K562 (cell line): ENCODE results near the gene PBX4. TPM values are rescaled to one million over a fixed set of nuclear protein-coding genes. Genes with fewer than 3 reads are reported as not detected.

Experiments used
- ATAC-seq: fragments of 200-7000 bp; cut with Tn5 transposase; 3 replicates; pipeline ENCODE4 v1.9.1; 2020; ENCODE audit warnings: moderate library complexity
- BruUV-seq: library from RNA; stranded (reverse); fragments of 400-500 nt; replicated peaks from 2 replicates; lab custom pipeline; 2021; lab: Mats Ljungman, UMichigan
- CTCF ChIA-PET: fragments of 300-600 bp; formaldehyde crosslinking; extraction: SDS; loops from one replicate; lab custom pipeline; 2021; ENCODE audit warnings: low intra/inter-chr PET ratio; lab: Yijun Ruan, JAX
- POLR2A ChIA-PET: fragments of 300-600, 350-650 bp; sonication (Branson Sonifier 250); formaldehyde crosslinking; extraction: SDS; loops from one replicate; lab custom pipeline; 2021; ENCODE audit warnings: antibody characterized with exemption, inconsistent platforms; lab: Yijun Ruan, JAX
- DNase-seq, 4 experiments: peaks; one replicate each; pipeline versions ENCODE4 v3.0.0 to v3.0.0-alpha.2; 2011 to 2018; ENCODE audit warnings: low spot score in 3 of 4, mixed read lengths in 3 of 4; ENCODE audit errors: extremely low read depth in 1 of 4
- FAIRE-seq: peaks from 2 replicates; lab custom pipeline; 2011; peaks lifted over from hg19 to GRCh38; lab: Jason Lieb, UNC
- H2AFZ ChIP-seq: 2 replicates; pipeline ENCODE4 v1.6.0; 2011; ENCODE audit warnings: low read depth, low read length, control low read depth, inconsistent platforms
- H3K27ac ChIP-seq: fragments of 200-600 bp; 3 replicates; pipeline ENCODE4 v1.8.0; 2011; ENCODE audit warnings: low read depth, mild to moderate bottlenecking, control low read depth, inconsistent platforms, low read length, moderate library complexity, mixed read lengths; ENCODE audit errors: extremely low read depth
- H3K27me3 ChIP-seq, 2 experiments: fragments of 300-600 bp in 1 of 2; 2 replicates in 1 of 2; 3 replicates in 1 of 2; pipeline versions ENCODE4 v1.6.0 to v1.8.0; 2011; ENCODE audit warnings: inconsistent platforms in 2 of 2, low read length in 2 of 2, mild to moderate bottlenecking in 1 of 2, mixed read lengths in 1 of 2, moderate library complexity in 1 of 2; ENCODE audit not compliant: control insufficient read depth in 2 of 2, insufficient read depth in 2 of 2
- H3K36me3 ChIP-seq: fragments of 300-600 bp; 3 replicates; pipeline ENCODE4 v1.8.0; 2011; ENCODE audit warnings: mild to moderate bottlenecking, low read length, inconsistent platforms; ENCODE audit not compliant: control insufficient read depth, insufficient read depth
- H3K4me1 ChIP-seq, 2 experiments: fragments of 200-600 bp in 1 of 2; replicated peaks in 1 of 2; 2 replicates in 1 of 2; 3 replicates in 1 of 2; pipeline versions ENCODE4 v1.5.1 to v1.8.0; 2011; ENCODE audit warnings: inconsistent platforms in 2 of 2, low read length in 2 of 2, mild to moderate bottlenecking in 1 of 2, mixed read lengths in 1 of 2, moderate library complexity in 1 of 2; ENCODE audit not compliant: control insufficient read depth in 2 of 2, insufficient read depth in 2 of 2
- H3K4me2 ChIP-seq: 2 replicates; pipeline ENCODE4 v1.6.1; 2011; ENCODE audit warnings: low read length, control low read depth, inconsistent platforms, mixed read lengths; ENCODE audit not compliant: insufficient read depth
- H3K4me3 ChIP-seq: fragments of 200-600 bp; sonication (generic), shearing (Covaris generic); 2 replicates; pipeline ENCODE4 v1.5.1; 2016; ENCODE audit warnings: control low read depth, inconsistent platforms
- H3K79me2 ChIP-seq: fragments of 200-600 bp; 3 replicates; pipeline ENCODE4 v1.8.0; 2011; ENCODE audit warnings: low read length, inconsistent platforms; ENCODE audit not compliant: control insufficient read depth, insufficient read depth
- H3K9ac ChIP-seq, 2 experiments: 2 replicates each; pipeline versions ENCODE4 v1.6.0 to v1.6.1; 2011; ENCODE audit warnings: low read depth in 2 of 2, low read length in 2 of 2, control low read depth in 1 of 2, inconsistent platforms in 1 of 2, mild to moderate bottlenecking in 1 of 2, mixed read lengths in 1 of 2; ENCODE audit not compliant: insufficient read depth in 1 of 2
- H3K9me1 ChIP-seq: one replicate; pipeline ENCODE4 v1.6.0; 2011; ENCODE audit warnings: inconsistent platforms, mild to moderate bottlenecking, low read length, moderate library complexity; ENCODE audit not compliant: control insufficient read depth, insufficient read depth
- H3K9me3 ChIP-seq: replicated peaks from 2 replicates; pipeline ENCODE4 v1.5.1; 2011; ENCODE audit warnings: low read depth, low read length, inconsistent platforms; ENCODE audit not compliant: control insufficient read depth, insufficient read depth
- H4K20me1 ChIP-seq: replicated peaks from 2 replicates; pipeline ENCODE4 v1.6.1; 2011; ENCODE audit warnings: low read length, inconsistent platforms, mixed read lengths; ENCODE audit not compliant: control insufficient read depth, insufficient read depth
- NR2C1 ChIP-seq, 2 experiments: fragments of 450-650 bp; IDR thresholded peaks; 2 replicates each; pipeline ENCODE4 v1.6.1; 2017; ENCODE audit warnings: mild to moderate bottlenecking in 2 of 2, antibody characterized with exemption in 1 of 2, inconsistent platforms in 1 of 2, missing compliant biosample characterization in 1 of 2, missing genetic modification characterization in 1 of 2
- SPI1 ChIP-seq: IDR thresholded peaks from 2 replicates; pipeline ENCODE4 v1.6.1; 2011; ENCODE audit warnings: low read depth, low read length, control low read depth, borderline replicate concordance
- WGBS: fragments of 100-300 bp; shearing (Covaris generic); methylation state at CpG from one replicate; pipeline ENCODE4 v1.1.6; 2016; ENCODE audit warnings: low coverage, mixed read lengths; ENCODE audit not compliant: insufficient coverage; ENCODE audit errors: missing lambda C conversion rate; 5-methylcytosine and 5-hydroxymethylcytosine counted together
- in situ Hi-C: fragments of 300-500 bp; cut with MboI; formaldehyde crosslinking; loops from 4 replicates; pipeline ENCODE4 v1.15.0; 2018; ENCODE audit warnings: inconsistent platforms, mixed read lengths
- intact Hi-C: fragments of 100-400 bp; cut with micrococcal nuclease; formaldehyde crosslinking; loops from 2 replicates; pipeline ENCODE4 v1.14.2; 2022
- polyA plus RNA-seq, 8 experiments: library from polyadenylated mRNA; depleted of rRNA in 4 of 8; stranded (reverse) in 5 of 8; unstranded in 3 of 8; fragments of >200 nt; fragmentation: Nextera tagmentation in 2 of 8; fragmentation: Illumina TruSeq in 1 of 8; extraction: Ambion mirVana in 2 of 8; extraction: Trizol in 1 of 8; gene quantifications; 2 replicates each; pipeline versions ENCODE4 v1.2.1 to v1.2.3, GENCODE V29; 2011 to 2014; ENCODE audit warnings: inconsistent platforms in 1 of 8, missing spikeins in 1 of 8
- total RNA-seq, 7 experiments: library from RNA; depleted of rRNA in 6 of 7; stranded (reverse); fragments of >200 nt in 6 of 7; fragmentation: Illumina TruSeq in 2 of 7; extraction: Trizol in 2 of 7; gene quantifications; 2 replicates each; pipeline versions ENCODE4 v1.2.1 to v1.2.3, GENCODE V29; 2011 to 2021; ENCODE audit warnings: low replicate concordance in 1 of 7
- TF ChIP-seq, protein P1 (sequence below): sonication (generic); IDR thresholded peaks from 2 replicates; pipeline ENCODE4 v1.6.1; 2016

The PBX4 gene
- total and polyA plus RNA-seq, 9 of the 15 experiments (the other 6 are each of a cell fraction or from before 2014, with no cell fraction given): 0.11 to 3.8 (median 1.6) TPM; not detected in 1

- in situ Hi-C loops (loop anchor here (25.0 kb wide), 1 partner anchor 100 kb away; the partner anchor contains the start of genes CILP2 and YJEFN3), intact Hi-C loops (no loop called here)
- Histone ChIP-seq H3K4me1 (peaks cover 0 to 20% of the 10 kb centered on the region in 2 experiments; a peak in 2 of 5 replicates), H3K27ac (no peak overlapping the region), H3K9me3 (no peaks in the 10 kb centered on the region), H3K79me2 (no peaks in the 10 kb centered on the region), H3K36me3 (peaks cover 35% of the 10 kb centered on the region; the same call in 2 of the 3 replicates), H3K9ac (no peak overlapping the region), H3K27me3 (no peaks in the 10 kb centered on the region), H3K9me1 (no peaks in the 10 kb centered on the region), H2AFZ (no peak overlapping the region), H4K20me1 (no peaks in the 10 kb centered on the region), H3K4me2 (no peak overlapping the region), H3K4me3 (no peak overlapping the region)
- TF ChIP-seq, protein P1, sequence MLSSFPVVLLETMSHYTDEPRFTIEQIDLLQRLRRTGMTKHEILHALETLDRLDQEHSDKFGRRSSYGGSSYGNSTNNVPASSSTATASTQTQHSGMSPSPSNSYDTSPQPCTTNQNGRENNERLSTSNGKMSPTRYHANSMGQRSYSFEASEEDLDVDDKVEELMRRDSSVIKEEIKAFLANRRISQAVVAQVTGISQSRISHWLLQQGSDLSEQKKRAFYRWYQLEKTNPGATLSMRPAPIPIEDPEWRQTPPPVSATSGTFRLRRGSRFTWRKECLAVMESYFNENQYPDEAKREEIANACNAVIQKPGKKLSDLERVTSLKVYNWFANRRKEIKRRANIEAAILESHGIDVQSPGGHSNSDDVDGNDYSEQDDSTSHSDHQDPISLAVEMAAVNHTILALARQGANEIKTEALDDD: no peak
- FAIRE-seq: no peak
- no peak for DNase-seq
- ChIA-PET POLR2A (no interaction called here), CTCF (no interaction called here)
- 63% methylated on average over 10 of the region's 27 CpGs for WGBS
- no TSS peak for BruUV-seq
- no peak for ATAC-seq
Measured at GRCh38 chr19:19637186-19637522, 18.7 kb upstream of the PBX4 start.

DNA sequence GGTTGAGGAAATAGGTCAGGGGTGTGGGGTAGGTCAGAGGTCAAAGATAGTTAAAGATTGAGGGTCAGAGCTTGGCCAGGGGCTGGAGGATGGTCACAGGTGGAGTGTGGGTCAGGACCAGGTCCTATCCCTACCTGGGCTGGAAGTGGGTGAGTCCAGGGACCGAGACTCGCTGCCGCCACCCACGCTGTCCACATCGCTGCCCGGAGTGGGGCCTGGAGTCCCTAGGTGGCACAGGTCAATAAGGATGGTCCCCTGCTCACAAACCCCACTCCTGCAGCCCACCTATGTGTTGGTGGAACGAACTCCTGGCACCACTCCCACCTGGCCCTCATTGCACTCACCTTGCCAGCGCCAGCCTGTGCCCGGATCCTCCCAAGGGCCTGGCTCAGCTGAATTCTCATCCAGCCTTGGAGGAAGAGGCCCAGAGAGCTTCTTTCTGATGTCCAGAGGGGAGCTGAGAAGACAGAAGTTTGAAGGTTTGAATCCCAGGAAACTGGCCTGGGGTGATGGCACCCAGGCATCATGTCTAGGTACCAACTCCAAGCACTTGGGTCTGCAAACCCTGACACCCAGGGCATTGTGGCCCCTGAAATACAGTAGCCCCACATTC lies 18.2 kb upstream of the PBX4 start:
- Histone ChIP-seq H3K79me2 (no peaks in the 10 kb centered on the region), H3K27ac (no peak overlapping the region), H4K20me1 (no peaks in the 10 kb centered on the region), H3K4me1 (peaks cover 0 to 20% of the 10 kb centered on the region in 2 experiments; a peak in 2 of 5 replicates), H3K36me3 (peaks cover 35% of the 10 kb centered on the region; the same call in 2 of the 3 replicates), H3K4me2 (no peak overlapping the region), H3K9me1 (no peaks in the 10 kb centered on the region), H2AFZ (no peak overlapping the region), H3K9ac (no peak overlapping the region), H3K27me3 (no peaks in the 10 kb centered on the region), H3K9me3 (no peaks in the 10 kb centered on the region), H3K4me3 (no peak overlapping the region)
- ATAC-seq (no peak), DNase-seq (no peak), FAIRE-seq (no peak)
- CTCF ChIA-PET: no interaction called here
- 94% methylated on average over 9 of the region's 9 CpGs for WGBS
- in situ Hi-C loops (loop anchor here (25.0 kb wide), 1 partner anchor 99 kb away; the partner anchor contains the start of genes CILP2 and YJEFN3), intact Hi-C loops (no loop called here)
- BruUV-seq: no TSS peak
- TF ChIP-seq SPI1: no peak
- TF ChIP-seq NR2C1 (IDR thresholded peaks at IDR 0.05): no peak
- 0 out of 2 replicates have a peak, but pooled peaks have one; percentile 23 for TF ChIP-seq NR2C1 (tag; IDR thresholded peaks at IDR 0.05)
- POLR2A ChIA-PET: no interaction called here
